AG10803 (cell line): ENCODE data around the gene MAP2.

ENCODE experiments used
- DNase-seq: peaks from one replicate; pipeline ENCODE4 v3.0.0; 2010; ENCODE audit warnings: low read depth
- H3K4me3 ChIP-seq: 2 replicates; pipeline ENCODE4 v1.5.1; 2011; ENCODE audit warnings: mild to moderate bottlenecking, low read length, control low read depth
- CTCF ChIP-seq: conservative IDR thresholded peaks from 2 replicates; pipeline ENCODE4 v1.5.1; 2011; ENCODE audit warnings: mild to moderate bottlenecking, low read length, control low read depth, inconsistent platforms

MAP2 gene

GRCh38 chr2:209719034-209719433, 295.2 kb downstream of the MAP2 start:
- no peak for DNase-seq
- H3K4me3 ChIP-seq = no peak overlapping the region
- TF ChIP-seq CTCF = no peak

DNA sequence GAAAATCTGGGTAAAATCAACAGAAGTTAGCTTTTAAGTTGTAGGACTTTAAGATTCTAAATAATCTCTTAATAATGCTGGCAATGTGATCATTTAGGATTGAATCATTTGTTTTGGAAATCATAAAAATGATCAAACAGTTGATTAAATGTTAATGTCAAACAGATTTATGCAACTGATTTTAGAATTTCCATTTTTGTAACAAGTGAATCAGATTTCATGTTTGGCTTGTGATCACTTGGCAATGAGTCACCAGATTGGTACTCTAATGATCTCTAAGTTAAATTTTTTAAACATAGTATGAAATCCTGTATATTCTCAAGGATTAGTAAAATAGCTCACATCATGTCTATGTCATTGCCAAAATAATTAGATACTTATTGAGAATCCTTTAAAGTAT, 297.6 kb downstream of the MAP2 start:
- H3K4me3 ChIP-seq = no peak overlapping the region
- no peak for DNase-seq
- no peak for TF ChIP-seq CTCF

DNA sequence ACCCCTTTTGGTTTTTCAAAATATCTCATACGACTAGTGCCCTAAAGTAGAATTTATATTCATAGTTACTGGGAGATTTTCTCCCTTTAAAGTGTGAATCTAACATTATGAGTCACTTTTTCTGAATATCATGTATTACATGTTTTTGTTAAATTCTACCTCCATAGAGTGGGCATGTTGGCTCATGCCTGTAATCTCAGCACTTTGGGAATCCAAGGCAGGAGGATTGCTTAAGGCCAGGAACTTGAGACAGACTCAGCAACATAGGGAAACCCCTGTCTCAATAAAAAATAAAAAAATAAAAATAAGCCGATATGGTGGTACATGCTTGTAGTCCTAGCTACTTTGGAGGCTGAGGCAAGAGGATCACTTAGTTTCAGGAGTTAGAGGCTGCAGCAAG, 302.5 kb downstream of the MAP2 start:
- TF ChIP-seq CTCF = no peak
- H3K4me3 ChIP-seq = no peak overlapping the region
- DNase-seq = no peak

- no peak overlapping the region for H3K4me3 ChIP-seq
- no peak for TF ChIP-seq CTCF
- DNase-seq = no peak
Observed at GRCh38 chr2:209727077-209727476, 303.2 kb downstream of the MAP2 start.

DNA sequence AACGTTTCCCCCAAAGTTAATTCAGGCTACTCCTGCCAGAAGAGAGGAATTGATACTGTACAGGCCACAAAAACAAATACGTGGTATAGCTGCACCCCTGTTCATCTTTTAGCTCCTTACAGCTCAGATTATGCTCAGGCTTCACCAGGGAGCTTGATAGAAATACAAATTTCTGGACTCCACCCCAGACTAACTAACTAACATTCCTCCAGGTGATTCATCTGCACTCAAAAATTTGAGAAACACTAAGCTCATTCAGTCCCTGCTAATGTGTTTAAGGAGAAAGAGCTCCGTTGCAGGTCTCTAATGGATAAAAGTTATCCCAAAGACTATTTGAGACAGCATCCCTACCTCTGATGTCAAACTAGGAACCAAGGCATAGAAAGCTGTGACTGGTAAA, 311.0 kb downstream of the MAP2 start:
- H3K4me3 ChIP-seq = no peak overlapping the region
- no peak for DNase-seq
- no peak for TF ChIP-seq CTCF

GRCh38 chr2:209741953-209742352, 318.1 kb downstream of the MAP2 start:
- no peak for DNase-seq
- no peak for TF ChIP-seq CTCF
- no peak overlapping the region for H3K4me3 ChIP-seq

DNA sequence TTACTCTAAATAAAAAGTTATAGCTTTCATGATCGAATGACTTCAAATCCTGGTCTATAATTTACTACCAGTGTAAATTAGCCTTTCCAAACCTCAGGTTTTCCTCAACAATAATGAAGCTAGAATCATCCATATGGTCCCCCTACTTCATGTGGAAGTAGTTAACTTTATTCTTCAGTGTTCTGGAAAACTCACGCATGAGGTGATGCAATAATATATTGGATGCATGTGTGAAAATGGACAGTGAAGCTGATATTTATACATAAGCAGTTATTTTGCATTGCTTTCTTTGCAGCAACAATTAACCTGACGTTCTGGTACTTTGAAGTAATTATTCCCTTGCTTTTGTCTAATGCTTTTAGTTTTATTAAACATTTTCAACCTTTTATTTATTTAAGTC, 329.2 kb downstream of the MAP2 start:
- H3K4me3 ChIP-seq = no peak overlapping the region
- no peak for DNase-seq
- no peak for TF ChIP-seq CTCF
